ENCODE data around the gene TBC1D17.

- TF ChIP-seq POLR2A (IDR thresholded peaks at IDR 0.05), result no peak
- TF ChIP-seq, protein P1, sequence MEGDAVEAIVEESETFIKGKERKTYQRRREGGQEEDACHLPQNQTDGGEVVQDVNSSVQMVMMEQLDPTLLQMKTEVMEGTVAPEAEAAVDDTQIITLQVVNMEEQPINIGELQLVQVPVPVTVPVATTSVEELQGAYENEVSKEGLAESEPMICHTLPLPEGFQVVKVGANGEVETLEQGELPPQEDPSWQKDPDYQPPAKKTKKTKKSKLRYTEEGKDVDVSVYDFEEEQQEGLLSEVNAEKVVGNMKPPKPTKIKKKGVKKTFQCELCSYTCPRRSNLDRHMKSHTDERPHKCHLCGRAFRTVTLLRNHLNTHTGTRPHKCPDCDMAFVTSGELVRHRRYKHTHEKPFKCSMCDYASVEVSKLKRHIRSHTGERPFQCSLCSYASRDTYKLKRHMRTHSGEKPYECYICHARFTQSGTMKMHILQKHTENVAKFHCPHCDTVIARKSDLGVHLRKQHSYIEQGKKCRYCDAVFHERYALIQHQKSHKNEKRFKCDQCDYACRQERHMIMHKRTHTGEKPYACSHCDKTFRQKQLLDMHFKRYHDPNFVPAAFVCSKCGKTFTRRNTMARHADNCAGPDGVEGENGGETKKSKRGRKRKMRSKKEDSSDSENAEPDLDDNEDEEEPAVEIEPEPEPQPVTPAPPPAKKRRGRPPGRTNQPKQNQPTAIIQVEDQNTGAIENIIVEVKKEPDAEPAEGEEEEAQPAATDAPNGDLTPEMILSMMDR (IDR thresholded peaks at IDR 0.05), result no peak
- no peak for TF ChIP-seq POLR2AphosphoS5 (IDR thresholded peaks at IDR 0.05)
These were observed 11.0 kb downstream of the TBC1D17 start for GRCh38 chr19:49888510-49888824.
